Stimulated activated CD4-positive, alpha-beta T cell treated with anti-CD3 and anti-CD28 coated beads, Interleukin-4, amount 100 ng/mL, for 4 hours (primary cell): ENCODE results near the gene KLF1.
"Not testable (repeated sequence)": the region's sequence is repeated elsewhere in the genome, so short reads cannot be mapped to it uniquely, and the experiment has no call there.

ENCODE experiments used
- DNase-seq, 2 experiments: peaks; one replicate each; pipeline ENCODE4 v3.0.0-alpha.2; 2020

KLF1 gene

DNA sequence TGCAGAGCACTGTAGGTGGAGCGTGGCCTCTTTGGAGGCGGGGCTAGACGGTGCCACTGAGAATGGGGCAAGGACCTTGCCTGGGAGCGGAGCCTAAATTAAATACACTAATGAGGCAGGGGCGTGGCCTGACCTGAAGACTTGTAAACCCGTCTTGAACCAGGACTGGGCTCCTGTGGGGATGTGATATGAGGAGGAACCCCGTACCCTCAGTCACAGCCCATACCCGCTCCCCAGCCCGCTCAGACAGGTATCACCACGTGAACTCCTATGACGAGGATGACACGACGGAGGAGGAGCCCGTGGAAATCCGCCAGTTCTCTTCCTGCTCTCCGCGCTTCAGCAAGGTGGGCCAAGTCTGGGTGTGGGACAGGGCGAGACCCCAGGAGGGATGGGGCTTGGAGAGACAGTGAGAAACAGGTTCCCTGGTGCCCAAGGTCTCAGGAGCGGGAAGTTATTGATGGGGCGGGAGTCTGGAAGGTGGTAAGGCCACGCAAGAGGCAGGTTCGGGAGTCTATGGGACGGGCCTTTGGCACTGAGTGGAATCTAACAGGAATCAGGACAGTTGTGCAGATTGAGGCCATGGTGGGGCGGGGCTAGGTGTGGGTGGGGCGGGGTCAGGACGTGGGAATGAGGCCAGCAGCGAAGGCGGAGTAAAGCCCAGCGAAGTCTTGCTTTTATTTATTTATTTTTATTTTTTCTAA, 20.4 kb downstream of the KLF1 start:
- DNase-seq: no peak

DNA sequence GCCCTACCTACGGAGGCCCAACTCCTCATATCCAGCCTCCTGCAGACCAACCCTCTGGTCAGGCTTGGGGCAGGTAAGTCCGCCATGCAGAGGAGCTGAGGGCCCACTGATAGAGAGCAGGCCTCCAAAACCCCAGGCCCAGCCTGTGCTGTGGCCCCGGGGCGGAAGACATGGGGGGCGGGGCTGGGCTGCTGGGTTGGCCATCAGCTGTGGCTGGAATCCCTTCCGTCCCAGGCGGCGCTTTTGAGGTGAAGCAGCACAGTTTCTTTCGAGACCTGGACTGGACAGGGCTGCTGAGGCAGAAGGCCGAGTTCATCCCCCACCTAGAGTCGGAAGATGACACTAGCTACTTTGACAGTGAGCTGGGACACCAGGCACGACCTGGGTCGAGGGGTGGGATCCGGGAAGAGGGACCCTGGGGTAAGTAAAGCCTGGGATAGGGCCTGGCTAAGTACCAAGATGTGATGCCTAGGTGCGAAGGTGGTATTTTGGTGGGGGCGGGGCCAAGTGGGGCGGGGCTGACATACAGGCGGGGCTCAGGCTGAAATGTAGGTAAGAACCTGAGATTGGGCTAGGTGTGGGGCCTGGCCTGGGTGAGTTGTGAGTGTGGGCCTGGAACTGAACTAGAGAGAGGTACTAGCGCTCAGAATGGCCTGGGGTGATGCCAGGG, 21.1 kb downstream of the KLF1 start:
- DNase-seq: no peak

DNA sequence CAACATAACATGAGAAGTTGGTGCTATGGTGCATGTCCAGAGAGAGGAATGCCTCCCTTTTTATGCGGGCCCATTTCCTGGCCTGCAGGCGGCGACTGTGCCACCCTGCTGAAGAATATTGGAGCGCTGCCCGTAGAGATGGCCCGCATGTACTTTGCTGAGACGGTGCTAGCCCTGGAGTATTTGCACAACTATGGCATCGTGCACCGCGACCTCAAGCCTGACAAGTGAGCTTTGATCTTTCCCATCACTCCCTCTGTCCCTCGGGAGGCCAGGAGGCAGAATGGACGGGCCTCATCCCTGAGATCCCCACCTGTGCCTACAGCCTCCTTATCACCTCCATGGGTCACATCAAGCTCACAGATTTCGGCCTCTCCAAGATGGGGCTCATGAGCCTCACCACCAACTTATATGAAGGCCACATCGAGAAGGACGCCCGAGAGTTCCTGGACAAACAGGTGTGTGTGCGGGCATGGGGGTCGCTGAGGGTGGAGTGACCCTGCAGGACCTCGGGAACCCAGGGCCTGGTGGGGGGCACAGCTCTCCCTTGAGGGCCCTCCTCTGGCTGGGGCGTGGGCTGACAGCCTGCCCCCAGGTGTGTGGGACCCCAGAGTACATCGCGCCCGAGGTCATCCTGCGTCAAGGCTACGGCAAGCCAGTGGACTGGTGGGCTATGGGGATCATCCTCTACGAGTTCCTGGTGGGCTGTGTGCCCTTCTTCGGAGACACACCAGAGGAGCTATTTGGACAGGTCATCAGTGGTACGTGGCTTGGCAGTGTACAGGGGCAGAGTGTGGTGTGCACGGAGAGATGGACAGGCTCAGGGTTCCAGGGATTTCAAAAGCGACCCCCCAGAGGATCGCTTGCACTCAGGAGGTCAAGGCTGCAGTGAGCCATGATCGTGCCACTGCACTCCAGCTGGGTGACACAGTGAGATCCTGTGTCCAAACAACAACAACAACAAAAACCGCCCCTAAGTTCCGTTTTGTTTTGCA, 22.0 kb downstream of the KLF1 start:
- DNase-seq: no peak

DNA sequence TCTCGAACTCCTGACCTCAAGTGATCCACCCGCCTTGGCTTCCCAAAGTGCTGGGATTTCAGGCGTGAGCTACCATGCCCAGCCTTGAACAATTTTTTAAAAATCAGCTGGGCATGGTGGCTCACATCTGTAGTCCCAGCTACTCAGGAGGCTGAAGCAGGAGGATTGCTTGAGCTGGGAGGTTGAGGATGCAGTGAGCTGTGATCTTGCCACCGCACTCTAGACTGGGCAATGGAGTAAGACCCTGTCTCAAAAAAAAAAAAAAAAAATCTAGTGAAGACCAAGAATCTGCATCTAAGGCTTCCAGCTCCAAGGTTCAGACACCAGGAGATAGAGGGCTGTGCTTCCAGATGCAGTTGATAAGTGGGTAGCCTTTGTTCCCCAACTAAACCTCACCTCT, 22.9 kb downstream of the KLF1 start:
- DNase-seq: no peak

DNA sequence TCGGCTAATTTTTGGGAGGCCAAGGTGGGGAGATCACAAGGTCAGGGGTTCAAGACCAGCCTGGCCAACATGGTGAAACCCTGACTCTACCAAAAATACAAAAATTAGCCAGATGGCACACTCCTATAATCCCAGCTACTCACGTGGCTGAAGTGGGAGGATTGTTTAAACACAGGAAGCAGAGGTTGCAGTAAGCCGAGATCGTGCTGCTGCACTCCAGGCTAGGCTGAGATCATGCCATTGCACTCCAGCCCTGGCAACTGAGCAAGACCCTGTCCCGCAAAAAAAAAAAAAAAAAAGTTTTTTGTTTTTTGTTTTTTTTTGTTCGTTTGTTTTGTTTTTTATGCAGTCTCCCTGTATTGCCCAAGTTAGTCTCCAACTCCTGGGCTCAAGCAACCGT, 27.5 kb downstream of the KLF1 start:
- no peak for DNase-seq

DNA sequence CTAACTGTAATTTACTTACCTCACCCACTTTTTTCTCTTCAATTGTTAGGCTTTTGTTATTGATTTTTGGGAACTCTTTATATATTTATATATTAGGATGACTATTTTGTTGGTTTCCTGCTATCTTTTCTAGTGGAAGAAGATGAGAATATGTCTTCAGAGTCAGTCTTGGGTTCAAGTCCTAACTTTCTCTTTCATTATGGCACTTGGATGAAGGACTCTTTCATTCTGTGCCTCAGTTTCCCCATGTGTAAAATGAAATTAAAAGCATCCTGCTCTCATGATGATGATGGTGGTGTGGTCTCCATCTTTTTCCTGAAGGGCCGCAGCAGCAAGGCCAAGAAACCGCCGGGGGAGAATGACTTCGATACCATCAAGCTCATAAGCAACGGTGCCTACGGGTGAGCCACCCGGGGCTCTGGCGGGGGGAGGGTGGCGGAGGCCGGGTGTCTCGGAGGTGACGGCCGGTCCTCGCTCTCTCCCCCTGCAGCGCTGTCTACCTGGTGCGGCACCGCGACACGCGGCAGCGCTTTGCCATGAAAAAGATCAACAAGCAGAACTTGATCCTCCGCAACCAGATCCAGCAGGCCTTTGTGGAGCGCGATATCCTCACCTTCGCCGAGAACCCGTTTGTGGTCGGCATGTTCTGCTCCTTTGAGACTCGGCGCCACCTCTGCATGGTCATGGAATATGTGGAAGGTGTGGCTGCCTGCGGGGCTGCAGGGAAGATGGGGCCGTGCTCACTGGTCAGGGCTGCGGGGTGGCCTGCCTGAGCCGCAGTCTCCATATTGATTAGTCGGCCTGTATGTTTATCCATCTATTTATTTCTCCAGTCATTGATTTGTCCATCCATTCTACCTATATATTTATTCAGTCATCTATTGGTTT, 28.7 kb downstream of the KLF1 start:
- DNase-seq: no peak

DNA sequence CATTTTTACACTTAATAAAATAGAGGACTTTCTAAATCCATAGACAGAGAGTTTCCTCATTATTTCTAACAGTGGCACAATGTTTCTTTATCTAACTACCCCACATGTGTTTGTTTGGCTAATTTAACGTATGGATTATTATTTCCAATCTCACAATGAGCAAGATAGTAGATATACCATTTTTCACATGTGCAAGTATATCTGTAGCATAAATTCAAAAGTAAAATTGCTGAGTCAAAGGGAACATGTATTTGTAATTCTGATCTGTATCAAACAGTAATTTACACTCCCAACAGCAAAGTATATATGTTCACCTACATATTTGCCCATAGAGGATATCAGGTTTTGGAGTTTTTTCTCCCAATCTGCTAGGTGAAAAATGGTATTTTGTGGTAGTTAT, 30.3 kb downstream of the KLF1 start:
- DNase-seq: no peak

DNA sequence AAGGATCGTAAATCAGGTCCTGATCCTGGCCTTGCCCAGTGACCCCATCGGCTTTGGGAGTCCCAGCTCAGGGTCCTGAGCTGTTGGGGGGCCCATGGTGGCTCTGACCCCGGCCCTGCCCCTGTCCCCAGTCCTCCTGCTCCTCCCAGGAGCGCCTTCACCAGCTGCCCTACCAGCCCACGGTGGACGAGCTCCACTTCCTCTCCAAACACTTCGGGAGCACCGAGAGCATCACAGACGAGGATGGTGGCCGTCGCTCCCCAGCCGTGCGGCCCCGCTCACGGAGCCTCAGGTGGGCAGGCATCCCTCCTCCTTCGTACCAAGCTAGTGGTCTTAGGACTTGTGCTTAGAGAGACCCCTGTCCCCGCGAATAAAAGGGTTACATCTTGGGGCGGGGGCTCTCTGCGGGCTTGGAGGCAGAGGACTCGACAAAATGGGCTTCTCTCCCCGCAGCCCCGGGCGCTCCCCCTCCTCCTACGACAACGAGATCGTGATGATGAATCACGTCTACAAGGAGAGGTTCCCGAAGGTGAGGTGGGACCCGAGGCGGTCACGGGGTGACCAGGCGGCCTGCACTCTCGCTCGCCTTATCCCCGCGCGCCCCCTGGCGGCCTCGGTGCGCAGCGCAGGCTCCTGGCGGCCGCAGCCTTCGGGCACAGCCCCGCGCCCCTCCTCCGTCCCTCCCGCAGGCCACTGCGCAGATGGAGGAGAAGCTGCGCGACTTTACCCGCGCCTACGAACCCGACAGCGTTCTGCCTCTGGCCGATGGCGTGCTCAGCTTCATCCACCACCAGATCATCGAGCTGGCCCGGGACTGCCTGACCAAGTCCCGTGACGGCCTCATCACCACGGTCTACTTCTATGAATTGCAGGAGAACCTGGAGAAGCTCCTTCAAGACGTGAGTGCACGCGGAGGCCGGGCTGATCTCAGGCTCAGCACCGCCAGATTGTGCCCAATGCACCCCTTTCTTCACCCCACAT, 39.6 kb downstream of the KLF1 start:
- DNase-seq: peak; percentile 82 to 87

DNA sequence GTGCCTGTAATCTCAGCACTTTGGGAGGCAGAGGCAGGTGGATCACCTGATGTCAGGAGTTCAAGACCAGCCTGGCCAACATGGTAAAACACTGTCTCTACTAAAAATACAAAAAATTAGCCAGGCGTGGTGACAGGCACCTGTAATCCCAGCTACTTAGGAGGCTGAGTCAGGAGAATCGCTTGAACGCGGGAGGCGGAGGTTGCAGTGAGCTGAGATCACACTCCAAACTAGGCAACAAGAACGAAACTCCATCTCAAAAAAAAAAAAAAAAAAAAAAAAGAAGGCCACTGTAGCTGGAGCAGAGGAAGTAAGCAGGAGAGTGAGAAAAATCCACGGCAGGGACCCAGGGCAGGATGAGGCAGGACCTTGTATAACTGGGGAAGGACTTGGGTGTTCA, 40.4 kb downstream of the KLF1 start:
- not testable (repeated sequence) for DNase-seq

DNA sequence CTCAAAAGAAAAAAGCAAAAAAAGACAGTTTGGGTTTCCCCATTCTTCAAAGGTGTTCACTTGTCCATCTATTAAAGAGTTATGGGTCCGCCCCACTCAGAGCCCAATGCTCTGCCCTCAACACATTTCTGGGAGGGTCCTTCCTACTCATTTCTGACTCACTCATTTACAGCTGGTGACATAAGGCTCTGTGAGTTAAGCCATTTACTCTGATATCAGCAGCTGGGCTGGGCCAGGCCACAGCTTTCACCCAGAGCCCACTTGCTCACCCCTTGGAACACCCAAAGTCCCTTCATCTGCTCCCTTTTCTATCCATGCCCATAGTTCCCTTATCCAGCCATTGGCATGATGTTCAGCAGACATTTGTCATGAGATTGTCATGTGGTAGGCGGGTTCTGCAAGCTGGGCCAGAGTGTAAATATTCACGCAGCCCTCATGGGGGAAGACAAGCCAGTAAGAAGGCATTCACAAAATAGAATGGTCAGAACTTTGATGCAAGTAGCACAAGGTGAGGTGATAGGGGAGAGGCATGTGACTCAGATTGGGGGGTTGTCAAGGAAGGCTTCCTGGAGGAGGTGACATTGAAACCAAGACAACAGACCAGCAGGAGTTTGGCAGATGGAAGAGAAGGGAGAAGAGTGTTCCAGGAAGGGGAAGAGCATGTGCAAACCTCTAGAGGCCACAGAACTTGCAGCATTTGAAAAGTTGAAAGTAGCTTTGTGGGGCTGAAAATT, 42.8 kb downstream of the KLF1 start:
- no peak for DNase-seq

DNA sequence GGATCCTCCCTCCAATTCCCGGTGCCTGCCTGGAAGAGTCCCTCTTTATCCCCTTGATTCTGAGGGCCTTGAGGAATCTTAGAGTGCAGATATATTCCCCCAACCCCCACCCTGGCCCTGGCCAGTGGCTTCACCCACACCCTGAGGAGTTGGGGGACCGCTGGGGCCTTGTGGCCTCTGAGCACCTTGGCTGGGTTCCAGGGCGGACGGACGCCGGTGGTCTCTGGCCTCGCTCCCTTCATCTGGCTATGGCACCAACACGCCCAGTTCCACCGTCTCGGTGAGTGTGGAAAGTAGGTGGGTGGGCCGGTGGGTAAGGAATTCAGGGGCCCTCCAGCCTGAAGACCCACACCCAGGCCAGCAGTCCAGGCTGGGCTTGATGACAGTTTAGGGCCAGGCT, 43.7 kb downstream of the KLF1 start:
- no peak for DNase-seq

DNA sequence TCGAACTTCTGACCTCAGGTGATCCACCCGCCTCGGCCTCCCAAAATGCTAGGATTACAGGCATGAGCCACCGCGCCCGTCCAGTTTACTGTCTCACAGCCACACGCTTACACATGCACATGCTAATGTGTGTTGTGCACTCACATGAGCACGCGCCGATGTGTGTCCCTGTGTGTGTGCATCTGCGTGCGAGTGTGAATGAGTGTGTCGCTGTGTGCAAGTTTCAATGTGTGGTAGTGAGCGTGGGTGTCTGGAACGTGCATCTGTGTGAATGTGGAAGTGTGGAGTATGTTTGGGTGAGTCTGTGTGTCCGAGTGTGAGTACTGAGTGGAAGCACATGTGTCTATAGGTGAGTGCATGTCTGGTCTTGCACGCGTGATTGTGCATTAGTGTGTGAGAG, 44.5 kb downstream of the KLF1 start:
- no peak for DNase-seq

DNA sequence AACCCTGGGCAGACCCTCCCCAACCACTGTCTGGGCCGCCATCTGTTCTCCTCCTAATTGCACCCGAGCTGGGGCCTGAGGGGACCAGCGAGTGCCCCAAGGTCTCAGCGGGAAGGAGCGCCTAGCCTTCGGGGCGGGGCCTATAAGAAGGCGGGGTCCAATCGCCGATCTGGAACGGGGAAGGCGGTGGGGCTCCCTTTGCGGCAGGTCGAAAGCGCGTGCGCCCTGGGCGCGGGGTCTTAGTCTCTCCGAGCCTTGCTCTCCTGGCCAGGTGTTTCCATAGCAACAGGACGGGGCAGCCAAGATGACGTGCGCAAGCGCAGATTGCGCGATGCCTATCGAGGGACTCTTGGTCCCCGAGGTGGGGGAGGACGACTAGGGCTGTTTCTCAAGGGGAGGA, 45.9 kb downstream of the KLF1 start:
- DNase-seq: no peak

DNA sequence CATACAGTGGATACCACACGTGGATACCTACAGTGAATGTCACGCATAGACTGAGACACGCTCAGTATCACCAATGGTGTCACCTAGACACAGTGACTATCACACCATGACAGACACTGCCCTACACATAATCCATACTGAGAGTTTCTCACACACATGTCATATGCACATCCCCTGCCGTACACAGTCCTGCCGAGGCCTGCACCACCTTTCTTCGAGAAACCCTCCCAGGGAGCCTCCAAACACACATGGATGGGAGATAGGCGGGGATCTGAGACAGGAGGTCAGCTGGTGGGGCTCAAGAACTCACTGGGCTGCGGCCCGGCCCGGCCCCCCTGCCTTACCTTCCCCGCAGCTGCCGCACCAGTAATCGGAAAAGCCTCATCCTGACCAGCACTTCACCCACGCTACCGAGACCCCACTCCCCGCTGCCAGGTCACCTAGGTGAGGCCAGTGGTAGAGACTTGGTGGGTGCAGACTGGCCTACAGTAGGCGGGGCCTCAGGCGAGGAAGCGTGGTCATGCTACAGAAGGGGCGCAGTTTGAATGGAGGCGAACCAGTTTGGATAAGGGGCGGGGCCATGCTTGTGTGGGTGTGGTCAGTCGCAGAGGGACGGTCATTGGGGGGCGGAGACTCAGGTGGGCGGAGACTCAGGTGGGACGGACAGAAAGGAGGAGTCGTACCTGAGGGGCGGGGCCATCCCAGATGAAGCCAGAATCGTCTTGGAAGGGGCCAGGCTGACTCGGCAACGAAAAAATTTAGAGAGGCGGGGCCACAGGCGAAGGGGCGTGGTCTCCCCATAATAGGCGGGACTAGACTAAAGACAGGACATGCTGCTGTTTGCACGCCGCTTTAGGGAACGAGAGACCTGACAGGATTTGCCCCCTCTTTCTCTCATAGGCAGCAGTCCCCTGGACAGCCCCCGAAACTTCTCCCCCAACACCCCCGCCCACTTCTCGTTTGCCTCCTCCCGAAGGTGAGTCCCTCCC, 46.6 kb downstream of the KLF1 start:
- no peak for DNase-seq

DNA sequence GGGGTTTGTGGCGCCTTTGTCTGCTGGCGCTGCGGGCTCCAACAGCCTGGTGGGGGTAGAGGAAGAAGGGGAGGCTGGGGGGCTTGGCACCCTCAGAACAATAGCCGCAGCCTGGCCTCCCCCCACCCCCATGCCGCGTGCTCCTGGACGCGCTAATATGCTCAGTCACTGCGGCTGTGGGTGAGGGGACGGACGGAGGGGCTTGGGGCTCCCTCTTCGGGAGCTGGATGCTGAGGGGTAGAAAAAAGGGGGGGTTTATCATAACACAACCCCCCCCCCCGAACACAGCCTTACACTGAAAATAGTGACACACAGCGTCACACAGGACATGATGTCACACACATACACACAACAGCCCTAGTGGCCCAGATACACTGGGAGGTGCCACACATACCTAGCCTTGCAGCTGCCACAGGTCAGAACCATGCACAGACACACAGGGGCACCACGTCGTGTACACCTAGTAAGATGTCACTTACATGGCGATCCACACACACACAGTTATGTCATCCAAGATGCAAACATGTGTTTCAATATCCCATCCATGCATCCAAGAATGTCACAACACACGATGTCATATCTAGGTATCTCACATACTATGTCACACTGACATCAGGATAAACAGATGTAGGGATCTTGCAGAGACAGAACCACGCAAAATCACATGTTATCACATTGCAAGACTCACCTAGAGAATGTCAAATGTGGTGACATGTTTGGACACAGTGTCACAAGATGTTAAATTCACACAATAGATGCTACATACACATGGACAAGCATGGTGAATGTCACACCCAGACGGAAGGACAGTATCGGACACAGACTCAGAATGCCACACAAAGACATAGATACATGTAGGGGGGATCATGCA, 47.9 kb downstream of the KLF1 start:
- no peak for DNase-seq

DNA sequence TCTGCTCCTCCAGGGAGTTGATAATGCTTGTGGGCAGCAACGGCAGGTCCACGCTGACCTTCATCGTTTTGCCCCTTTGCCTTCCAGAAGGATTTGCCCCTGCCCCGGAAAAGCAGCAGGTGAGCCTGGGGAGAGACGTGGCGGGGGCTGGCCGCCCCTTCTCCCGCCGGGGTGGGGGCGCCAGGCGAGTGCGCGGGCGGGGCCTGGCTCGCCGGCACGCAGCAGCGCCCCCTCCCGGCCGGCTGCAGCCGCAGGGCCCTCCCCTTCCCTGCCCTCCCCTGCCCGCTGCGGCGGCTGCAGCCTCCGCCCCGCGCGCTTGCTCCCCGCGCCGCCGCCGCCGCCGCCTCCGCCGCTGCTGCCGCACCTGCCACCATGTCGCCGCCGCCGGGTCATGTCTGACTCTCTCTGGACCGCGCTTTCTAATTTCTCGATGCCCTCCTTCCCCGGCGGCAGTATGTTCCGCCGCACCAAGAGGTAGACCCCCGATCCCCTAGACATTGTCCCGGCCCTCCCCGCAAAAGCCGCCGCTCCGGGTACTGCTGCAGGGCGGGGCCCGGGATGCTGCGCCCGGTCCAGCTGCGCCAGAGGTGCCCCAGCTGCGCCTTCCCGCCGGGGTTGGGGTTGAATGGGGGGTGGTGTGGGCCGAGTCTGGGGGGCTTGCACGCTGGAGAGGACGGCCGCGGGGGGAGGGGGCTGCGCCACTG, 48.7 kb downstream of the KLF1 start, which contains the start of gene MAST1:
Gene MAST1, plus strand, starts transcription at position 334 of the 704 bp plus-strand sequence. Its CDS starts 58 bp downstream, at position 392.
- peak in 1 of 2 experiments; percentile 50 for DNase-seq

DNA sequence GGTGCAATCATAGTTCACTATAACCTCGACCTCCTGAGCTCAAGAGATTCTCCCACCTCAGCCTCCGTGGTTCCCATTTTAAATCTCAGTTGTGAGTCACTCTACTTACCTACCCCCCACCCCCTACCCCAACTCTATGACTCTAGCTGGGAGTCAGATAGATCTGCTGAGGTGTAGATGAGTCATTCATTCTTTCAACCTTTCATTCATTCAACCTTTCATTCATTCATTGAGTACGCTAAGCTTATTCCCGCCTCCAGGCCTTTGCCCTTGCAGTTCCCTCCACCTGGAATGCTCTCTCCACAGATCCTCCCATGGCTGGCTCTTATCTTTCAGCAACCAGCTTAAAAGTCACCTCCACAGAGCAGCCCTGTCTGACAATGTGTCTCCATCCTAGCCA, 49.8 kb downstream of the KLF1 start:
- DNase-seq: no peak

DNA sequence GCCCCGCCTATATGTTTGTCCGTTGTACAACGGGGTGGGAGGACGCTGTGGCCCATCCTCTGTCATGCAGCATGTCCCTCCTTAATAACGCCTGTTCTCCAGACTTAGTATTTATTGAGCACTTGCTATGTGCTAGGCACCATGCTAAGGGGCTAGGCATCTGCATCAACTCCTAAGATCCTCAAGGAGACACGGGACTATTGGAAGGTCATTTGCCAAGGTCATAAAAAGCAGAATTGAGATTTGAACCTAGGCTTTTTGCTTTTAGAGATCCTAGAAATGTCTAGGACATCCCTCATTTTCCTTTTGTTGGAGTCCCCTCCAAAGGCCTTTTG, 50.5 kb downstream of the KLF1 start:
- no peak for DNase-seq
